Astrocyte (in vitro differentiated cells and primary cell): ENCODE measurements around the gene APBA2. TPM values are rescaled to one million over a fixed set of nuclear protein-coding genes. Genes with fewer than 3 reads are reported as not detected.

Source experiments
- DNase-seq: peaks from one replicate; pipeline ENCODE4 v3.0.0-alpha.2; 2010; ENCODE audit warnings: low read depth
- FAIRE-seq: peaks from 2 replicates; lab custom pipeline; 2011; peaks lifted over from hg19 to GRCh38; lab: Jason Lieb, UNC
- H2AFZ ChIP-seq: 2 replicates; pipeline ENCODE4 v1.6.0; 2012; ENCODE audit warnings: low read depth, low read length, inconsistent platforms
- H3K27ac ChIP-seq: 2 replicates; pipeline ENCODE4 v1.5.1; 2011; ENCODE audit warnings: low read depth, low read length, inconsistent platforms
- H3K27me3 ChIP-seq: 2 replicates; pipeline ENCODE4 v1.6.0; 2011; ENCODE audit warnings: low read length, inconsistent platforms; ENCODE audit not compliant: insufficient read depth
- H3K36me3 ChIP-seq: 2 replicates; pipeline ENCODE4 v1.5.1; 2011; ENCODE audit warnings: low read length, inconsistent platforms; ENCODE audit not compliant: insufficient read depth
- H3K4me1 ChIP-seq: 2 replicates; pipeline ENCODE4 v1.5.1; 2011; ENCODE audit warnings: low read length, inconsistent platforms; ENCODE audit not compliant: insufficient read depth
- H3K4me2 ChIP-seq: 2 replicates; pipeline ENCODE4 v1.6.0; 2012; ENCODE audit warnings: low read length, inconsistent platforms
- H3K4me3 ChIP-seq: 2 replicates; pipeline ENCODE4 v1.5.1; 2011; ENCODE audit warnings: low read depth, mild to moderate bottlenecking, low read length, inconsistent platforms; ENCODE audit not compliant: insufficient read depth
- H3K79me2 ChIP-seq: 2 replicates; pipeline ENCODE4 v1.6.0; 2012; ENCODE audit warnings: mild to moderate bottlenecking, low read length, inconsistent platforms; ENCODE audit not compliant: insufficient read depth
- H3K9ac ChIP-seq: 2 replicates; pipeline ENCODE4 v1.6.0; 2012; ENCODE audit warnings: mild to moderate bottlenecking, low read length, inconsistent platforms
- H3K9me3 ChIP-seq: 2 replicates; pipeline ENCODE4 v1.5.1; 2012; ENCODE audit warnings: low read depth, mild to moderate bottlenecking, low read length, inconsistent platforms; ENCODE audit not compliant: insufficient read depth
- H4K20me1 ChIP-seq: 2 replicates; pipeline ENCODE4 v1.6.0; 2012; ENCODE audit warnings: low read length, inconsistent platforms; ENCODE audit not compliant: insufficient read depth
- H3K27ac Mint-ChIP-seq: one replicate; pipeline ENCODE4 v1.8.0; 2021; ENCODE audit warnings: mild to moderate bottlenecking, mixed read lengths; ENCODE audit not compliant: unreplicated experiment
- H3K27me3 Mint-ChIP-seq: one replicate; pipeline ENCODE4 v1.8.0; 2021; ENCODE audit warnings: low read depth, mixed read lengths; ENCODE audit not compliant: unreplicated experiment
- H3K36me3 Mint-ChIP-seq: one replicate; pipeline ENCODE4 v1.8.0; 2021; ENCODE audit warnings: low read depth, mixed read lengths; ENCODE audit not compliant: unreplicated experiment
- H3K4me1 Mint-ChIP-seq: one replicate; pipeline ENCODE4 v1.8.0; 2021; ENCODE audit warnings: low read depth, mixed read lengths; ENCODE audit not compliant: unreplicated experiment
- H3K4me3 Mint-ChIP-seq: one replicate; pipeline ENCODE4 v1.8.0; 2021; ENCODE audit warnings: mild to moderate bottlenecking, moderate library complexity, mixed read lengths; ENCODE audit not compliant: unreplicated experiment
- H3K9me3 Mint-ChIP-seq: one replicate; pipeline ENCODE4 v1.8.0; 2021; ENCODE audit warnings: mild to moderate bottlenecking, mixed read lengths; ENCODE audit not compliant: unreplicated experiment
- EZH2 ChIP-seq: IDR thresholded peaks from 2 replicates; pipeline ENCODE4 v1.6.1; 2012; ENCODE audit warnings: mild to moderate bottlenecking, low read length, inconsistent platforms; ENCODE audit not compliant: insufficient read depth
- total RNA-seq: library from RNA; stranded (reverse); gene quantifications from 2 replicates; pipeline ENCODE4 v1.2.1, GENCODE V29; 2021
- TF ChIP-seq, protein P1 (sequence below): IDR thresholded peaks from 2 replicates; pipeline ENCODE4 v1.5.1; 2011; ENCODE audit warnings: low read depth, mild to moderate bottlenecking, inconsistent platforms, low read length, moderate library complexity; ENCODE audit not compliant: insufficient read depth

Gene APBA2
- total RNA-seq, 1 donor from 2014 or later, result 15.2 TPM

DNA sequence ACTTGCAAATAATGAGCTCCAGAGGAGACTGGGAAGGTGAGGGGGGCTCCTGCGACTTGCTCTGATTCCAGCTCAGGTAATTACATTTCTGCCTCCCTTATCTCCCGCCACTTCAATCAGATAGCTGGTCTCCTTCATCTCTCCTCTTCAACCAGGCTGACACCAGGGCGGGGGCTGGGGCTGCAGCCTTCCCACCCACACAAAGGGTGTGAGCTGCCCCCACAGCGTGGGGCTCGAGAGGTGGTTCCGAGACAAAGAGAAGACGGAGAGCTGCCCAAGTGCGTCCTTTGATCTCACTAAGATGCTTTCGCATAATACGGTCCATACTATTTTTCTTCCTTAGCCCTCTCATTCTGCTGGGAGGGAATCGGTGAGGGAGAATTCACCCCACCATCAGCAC, 244.2 kb downstream of the APBA2 start:
- H3K4me3 Mint-ChIP-seq, result no peak overlapping the region
- Histone ChIP-seq H3K9me3 (no peaks in the 10 kb centered on the region), H3K79me2 (no peaks in the 10 kb centered on the region), H3K27me3 (peaks cover 7% of the 10 kb centered on the region), H3K36me3 (no peaks in the 10 kb centered on the region), H3K4me3 (no peak overlapping the region), H3K4me2 (no peak overlapping the region), H3K9ac (no peak overlapping the region), H3K27ac (no peak overlapping the region), H2AFZ (no peak overlapping the region), H4K20me1 (no peaks in the 10 kb centered on the region), H3K4me1 (peaks cover 2% of the 10 kb centered on the region)
- no peaks in the 10 kb centered on the region for H3K36me3 Mint-ChIP-seq
- FAIRE-seq (no peak), DNase-seq (no peak)
- no peaks in the 10 kb centered on the region for H3K9me3 Mint-ChIP-seq
- H3K27ac Mint-ChIP-seq, result no peak overlapping the region
- no peak for TF ChIP-seq EZH2
- TF ChIP-seq, protein P1, sequence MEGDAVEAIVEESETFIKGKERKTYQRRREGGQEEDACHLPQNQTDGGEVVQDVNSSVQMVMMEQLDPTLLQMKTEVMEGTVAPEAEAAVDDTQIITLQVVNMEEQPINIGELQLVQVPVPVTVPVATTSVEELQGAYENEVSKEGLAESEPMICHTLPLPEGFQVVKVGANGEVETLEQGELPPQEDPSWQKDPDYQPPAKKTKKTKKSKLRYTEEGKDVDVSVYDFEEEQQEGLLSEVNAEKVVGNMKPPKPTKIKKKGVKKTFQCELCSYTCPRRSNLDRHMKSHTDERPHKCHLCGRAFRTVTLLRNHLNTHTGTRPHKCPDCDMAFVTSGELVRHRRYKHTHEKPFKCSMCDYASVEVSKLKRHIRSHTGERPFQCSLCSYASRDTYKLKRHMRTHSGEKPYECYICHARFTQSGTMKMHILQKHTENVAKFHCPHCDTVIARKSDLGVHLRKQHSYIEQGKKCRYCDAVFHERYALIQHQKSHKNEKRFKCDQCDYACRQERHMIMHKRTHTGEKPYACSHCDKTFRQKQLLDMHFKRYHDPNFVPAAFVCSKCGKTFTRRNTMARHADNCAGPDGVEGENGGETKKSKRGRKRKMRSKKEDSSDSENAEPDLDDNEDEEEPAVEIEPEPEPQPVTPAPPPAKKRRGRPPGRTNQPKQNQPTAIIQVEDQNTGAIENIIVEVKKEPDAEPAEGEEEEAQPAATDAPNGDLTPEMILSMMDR, result no peak
- peaks cover 2% of the 10 kb centered on the region for H3K4me1 Mint-ChIP-seq
- H3K27me3 Mint-ChIP-seq, result peaks cover 26% of the 10 kb centered on the region

DNA sequence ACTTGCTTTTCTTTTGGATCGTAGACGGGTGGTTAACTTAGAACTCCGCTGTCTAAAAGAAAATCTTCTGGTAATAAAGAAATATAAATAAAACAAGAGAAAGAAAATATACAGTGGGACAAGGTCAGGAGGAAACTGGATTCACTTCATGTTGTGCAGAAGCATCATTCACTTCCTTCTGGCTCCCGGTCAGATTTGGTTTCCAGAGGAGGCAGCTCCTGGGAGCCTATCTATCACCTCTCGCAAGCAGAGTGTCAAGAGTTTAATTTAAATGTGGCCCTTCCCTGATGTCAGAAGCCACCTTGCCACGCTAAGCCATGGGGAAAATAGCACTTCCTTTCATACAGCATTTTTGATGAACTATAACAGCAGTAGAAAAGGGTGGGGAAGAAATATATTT, 244.7 kb downstream of the APBA2 start:
- Mint-ChIP-seq H3K27ac (no peak overlapping the region), H3K27me3 (peaks cover 31% of the 10 kb centered on the region), H3K9me3 (no peaks in the 10 kb centered on the region), H3K4me3 (no peak overlapping the region), H3K36me3 (no peaks in the 10 kb centered on the region), H3K4me1 (peaks cover 2% of the 10 kb centered on the region)
- no peak overlapping the region for H3K4me3 ChIP-seq
- H3K4me2 ChIP-seq, result no peak overlapping the region
- H3K9me3 ChIP-seq, result no peaks in the 10 kb centered on the region
- no peak for TF ChIP-seq EZH2
- TF ChIP-seq, protein P1, result no peak
- peaks cover 7% of the 10 kb centered on the region for H3K27me3 ChIP-seq
- H3K36me3 ChIP-seq, result no peaks in the 10 kb centered on the region
- no peaks in the 10 kb centered on the region for H3K4me1 ChIP-seq
- H2AFZ ChIP-seq, result no peak overlapping the region
- H3K9ac ChIP-seq, result no peak overlapping the region
- H3K27ac ChIP-seq, result no peak overlapping the region
- no peaks in the 10 kb centered on the region for H3K79me2 ChIP-seq
- no peak for FAIRE-seq
- no peak for DNase-seq
- H4K20me1 ChIP-seq, result no peaks in the 10 kb centered on the region

DNA sequence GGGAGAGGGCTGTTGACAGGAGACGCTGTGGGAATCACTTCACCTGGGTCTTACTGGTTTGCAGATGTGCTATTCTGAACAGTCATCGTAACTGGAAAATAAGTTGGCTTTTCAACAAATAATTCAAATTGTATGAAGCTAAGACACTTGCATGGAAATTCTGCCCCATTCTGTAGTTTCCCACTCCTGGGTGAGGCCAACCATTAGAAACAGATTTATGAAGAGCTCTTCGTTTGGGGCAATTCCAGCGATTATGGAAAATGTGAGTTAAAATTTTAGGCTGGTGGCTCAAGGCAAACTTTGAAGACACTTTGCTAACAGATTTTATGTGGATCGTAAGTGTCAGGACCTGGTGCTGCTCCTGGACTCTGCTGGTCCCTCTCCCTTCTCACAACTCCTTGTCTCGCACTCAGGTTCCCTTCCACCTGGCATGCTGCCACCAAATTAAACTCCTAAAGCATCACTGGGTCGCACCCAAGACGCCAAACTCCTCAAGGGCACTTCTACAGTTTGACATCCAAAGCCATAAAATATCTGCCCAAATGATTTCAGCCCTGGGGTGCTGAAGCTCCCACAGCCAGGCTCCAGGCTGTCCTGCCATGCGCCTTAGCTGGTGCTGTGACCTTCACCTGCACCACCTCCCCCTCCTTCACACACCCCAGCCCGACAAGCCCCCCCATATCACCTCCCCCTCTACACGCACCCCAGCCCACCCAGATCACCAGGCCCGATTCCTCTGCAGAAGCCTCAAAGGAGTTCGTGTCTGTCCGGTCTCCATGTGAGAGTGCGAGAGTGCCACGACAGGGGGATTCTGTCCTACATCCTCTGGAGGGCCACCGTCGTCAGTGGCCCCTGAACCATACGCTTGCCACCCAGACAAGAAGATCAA, 245.4 kb downstream of the APBA2 start:
- Mint-ChIP-seq H3K27me3 (peaks cover 32% of the 10 kb centered on the region), H3K36me3 (no peaks in the 10 kb centered on the region), H3K4me1 (peaks cover 2% of the 10 kb centered on the region), H3K4me3 (no peak overlapping the region), H3K9me3 (no peaks in the 10 kb centered on the region), H3K27ac (no peak overlapping the region)
- TF ChIP-seq EZH2, result no peak
- TF ChIP-seq, protein P1, result no peak
- H3K4me2 ChIP-seq, result no peak overlapping the region
- no peaks in the 10 kb centered on the region for H3K4me1 ChIP-seq
- no peak overlapping the region for H3K27ac ChIP-seq
- H3K79me2 ChIP-seq, result no peaks in the 10 kb centered on the region
- peaks cover 7% of the 10 kb centered on the region for H3K27me3 ChIP-seq
- H4K20me1 ChIP-seq, result no peaks in the 10 kb centered on the region
- no peaks in the 10 kb centered on the region for H3K9me3 ChIP-seq
- H3K4me3 ChIP-seq, result no peak overlapping the region
- DNase-seq (no peak), FAIRE-seq (no peak)
- H3K9ac ChIP-seq, result no peak overlapping the region
- H3K36me3 ChIP-seq, result no peaks in the 10 kb centered on the region
- no peak overlapping the region for H2AFZ ChIP-seq
